Astrocyte of the cerebellum (primary cell): ENCODE results near the gene BDNF.

Source experiments
- DNase-seq: peaks from one replicate; pipeline ENCODE4 v3.0.0-alpha.2; 2011; ENCODE audit warnings: low read depth
- H3K4me3 ChIP-seq: 2 replicates; pipeline ENCODE4 v1.5.1; 2011; ENCODE audit warnings: mild to moderate bottlenecking, low read depth, low read length, moderate library complexity
- in situ Hi-C: cut with HindIII; loops from 2 replicates; pipeline ENCODE4 v1.10.0; 2017; ENCODE audit warnings: low sequenced_read_pairs
- TF ChIP-seq, protein P1 (sequence below): IDR thresholded peaks from 2 replicates; pipeline ENCODE4 v1.5.1; 2012; ENCODE audit warnings: low read length, low read depth, moderate library complexity, mild to moderate bottlenecking; ENCODE audit errors: missing control alignments

The BDNF gene

GRCh38 chr11:27608951-27609350 is 91.3 kb downstream of the BDNF start:
- in situ Hi-C loops: no loop called here
- TF ChIP-seq, protein P1, sequence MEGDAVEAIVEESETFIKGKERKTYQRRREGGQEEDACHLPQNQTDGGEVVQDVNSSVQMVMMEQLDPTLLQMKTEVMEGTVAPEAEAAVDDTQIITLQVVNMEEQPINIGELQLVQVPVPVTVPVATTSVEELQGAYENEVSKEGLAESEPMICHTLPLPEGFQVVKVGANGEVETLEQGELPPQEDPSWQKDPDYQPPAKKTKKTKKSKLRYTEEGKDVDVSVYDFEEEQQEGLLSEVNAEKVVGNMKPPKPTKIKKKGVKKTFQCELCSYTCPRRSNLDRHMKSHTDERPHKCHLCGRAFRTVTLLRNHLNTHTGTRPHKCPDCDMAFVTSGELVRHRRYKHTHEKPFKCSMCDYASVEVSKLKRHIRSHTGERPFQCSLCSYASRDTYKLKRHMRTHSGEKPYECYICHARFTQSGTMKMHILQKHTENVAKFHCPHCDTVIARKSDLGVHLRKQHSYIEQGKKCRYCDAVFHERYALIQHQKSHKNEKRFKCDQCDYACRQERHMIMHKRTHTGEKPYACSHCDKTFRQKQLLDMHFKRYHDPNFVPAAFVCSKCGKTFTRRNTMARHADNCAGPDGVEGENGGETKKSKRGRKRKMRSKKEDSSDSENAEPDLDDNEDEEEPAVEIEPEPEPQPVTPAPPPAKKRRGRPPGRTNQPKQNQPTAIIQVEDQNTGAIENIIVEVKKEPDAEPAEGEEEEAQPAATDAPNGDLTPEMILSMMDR: no peak
- no peak overlapping the region for H3K4me3 ChIP-seq
- no peak for DNase-seq

DNA sequence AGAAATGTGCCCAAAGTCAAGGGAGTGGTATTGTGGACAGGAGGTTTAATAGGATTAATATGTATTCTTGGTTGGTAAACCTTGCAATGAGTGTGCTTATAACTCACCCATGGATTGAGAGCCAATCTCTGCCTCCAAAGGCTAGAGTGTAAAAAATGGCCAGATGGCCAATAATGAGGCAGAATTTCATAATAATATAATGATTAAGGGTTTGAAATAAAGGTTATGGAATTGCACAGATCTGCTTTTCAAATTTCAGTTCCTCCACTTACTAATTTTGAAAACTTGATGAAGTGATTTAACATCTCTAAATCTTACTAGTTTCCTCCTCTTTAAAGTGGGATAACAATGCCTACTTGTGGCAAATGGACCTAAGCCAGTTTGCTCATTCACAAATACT is 94.8 kb downstream of the BDNF start:
- TF ChIP-seq, protein P1: no peak
- in situ Hi-C loops: no loop called here

More for the DNA sequence above, 94.8 kb downstream of the BDNF start:
- no peak for DNase-seq
- H3K4me3 ChIP-seq: no peak overlapping the region
